Vagina (tissue), 2 donors: Measurements from ENCODE around the gene CHMP1A. TPM values are rescaled to one million over a fixed set of nuclear protein-coding genes. Genes with fewer than 3 reads are reported as not detected.

ENCODE experiments used
- DNase-seq, 2 donors: peaks; one replicate each; pipeline ENCODE4 v3.0.0-alpha.2; 2017; ENCODE audit errors: extremely low spot score in 2 of 2
- H3K27ac ChIP-seq: fragments of 200-600 bp; sonication (generic); one replicate; pipeline ENCODE4 v1.5.1; 2019
- H3K27me3 ChIP-seq: fragments of 200-600 bp; sonication (generic); one replicate; pipeline ENCODE4 v1.5.1; 2019
- H3K36me3 ChIP-seq, 2 donors: fragments of 200-600 bp; sonication (generic); one replicate each; pipeline ENCODE4 v1.5.1; 2017 to 2019
- H3K4me1 ChIP-seq: fragments of 200-600 bp; sonication (generic); one replicate; pipeline ENCODE4 v1.5.1; 2019
- H3K4me3 ChIP-seq, 2 donors: fragments of 200-600 bp; sonication (generic); 1 replicate in 1 of 2; 2 replicates in 1 of 2; pipeline ENCODE4 v1.5.1; 2016 to 2019
- H3K9me3 ChIP-seq: fragments of 200-600 bp; sonication (generic); one replicate; pipeline ENCODE4 v1.5.1; 2019
- CTCF ChIP-seq, 3 experiments: fragments of 450-650 bp in 2 of 3; fragments of 200-600 bp in 1 of 3; sonication (generic) in 1 of 3; IDR thresholded peaks; one replicate each; pipeline ENCODE4 v1.5.1; 2017 to 2019; ENCODE audit warnings: antibody characterized with exemption in 3 of 3, mild to moderate bottlenecking in 2 of 3, moderate library complexity in 2 of 3
- POLR2A ChIP-seq, 2 donors: fragments of 450-650 bp; IDR thresholded peaks; one replicate each; pipeline ENCODE4 v1.6.1; 2017; ENCODE audit warnings: antibody characterized with exemption in 2 of 2, mild to moderate bottlenecking in 2 of 2, moderate library complexity in 2 of 2
- POLR2AphosphoS5 ChIP-seq, 2 donors: sonication (generic); formaldehyde crosslinking; IDR thresholded peaks; one replicate each; pipeline ENCODE4 v1.9.0; 2017; ENCODE audit warnings: antibody characterized with exemption in 2 of 2, mild to moderate bottlenecking in 2 of 2, low read depth in 1 of 2; ENCODE audit not compliant: insufficient read depth in 1 of 2
- intact Hi-C: fragments of 100-400 bp; cut with DNase I; formaldehyde crosslinking; loops from one replicate; pipeline ENCODE4 v1.15.1; 2023
- total RNA-seq: library from RNA; depleted of rRNA; stranded (reverse); fragments of >200 nt; gene quantifications from one replicate; pipeline ENCODE4 v1.2.3, GENCODE V29; 2016

Gene CHMP1A
- total RNA-seq, 1 donor from 2014 or later = 117 TPM

GRCh38 chr16:89598199-89598598 is 59.3 kb downstream of the CHMP1A start:
- intact Hi-C loops = no loop called here
- H3K9me3 ChIP-seq = no peaks in the 10 kb centered on the region
- H3K27ac ChIP-seq = no peak overlapping the region
- DNase-seq = no peak
- no peaks in the 10 kb centered on the region for H3K27me3 ChIP-seq
- H3K36me3 ChIP-seq = no peaks in the 10 kb centered on the region
- H3K4me3 ChIP-seq = no peak overlapping the region
- TF ChIP-seq POLR2AphosphoS5 (IDR thresholded peaks at IDR 0.05; ENCODE audit: insufficient read depth in 1 of 2, low read depth in 1 of 2) (no peak), CTCF (IDR thresholded peaks at IDR 0.05) (no peak), POLR2A (IDR thresholded peaks at IDR 0.05) (no peak)
- H3K4me1 ChIP-seq = peaks cover 9% of the 10 kb centered on the region

DNA sequence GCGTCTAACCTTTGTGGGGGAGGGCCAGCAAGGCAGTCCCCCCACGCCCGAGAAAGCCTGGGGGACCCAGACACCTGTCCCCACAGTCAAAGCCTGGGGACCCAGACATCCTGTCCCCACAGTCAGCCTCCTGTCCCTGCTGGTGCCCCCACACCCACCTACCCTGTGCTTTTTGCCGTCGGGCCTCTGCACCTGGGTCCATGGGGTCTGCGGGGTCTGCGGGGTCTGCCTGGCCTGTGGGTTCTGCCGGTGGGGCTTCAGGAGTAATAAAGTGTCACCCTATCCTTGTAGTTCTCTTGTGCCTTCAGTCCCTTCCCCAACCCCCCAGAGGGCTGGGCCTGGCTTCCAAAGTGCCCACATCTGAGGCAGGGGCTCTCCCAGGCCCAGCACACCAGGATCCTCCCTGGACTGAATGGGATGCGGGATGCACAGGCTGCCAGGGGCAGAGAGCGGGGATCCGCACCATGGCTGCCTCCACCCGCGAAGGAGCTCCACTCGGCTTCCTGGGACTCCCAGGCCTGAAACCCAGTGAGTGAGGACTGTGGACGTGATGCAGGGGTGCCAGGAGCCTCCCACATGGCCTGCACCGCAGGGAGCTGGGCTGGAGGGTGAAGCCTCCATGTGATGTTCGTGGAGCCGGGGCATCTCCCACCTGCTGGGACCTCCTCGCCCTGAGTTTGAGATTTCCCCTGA is 60.4 kb downstream of the CHMP1A start:
- Histone ChIP-seq H3K9me3 (no peaks in the 10 kb centered on the region), H3K27me3 (no peaks in the 10 kb centered on the region), H3K4me1 (no peaks in the 10 kb centered on the region), H3K36me3 (no peaks in the 10 kb centered on the region), H3K27ac (no peak overlapping the region), H3K4me3 (no peak overlapping the region)
- intact Hi-C loops = no loop called here
- TF ChIP-seq CTCF (IDR thresholded peaks at IDR 0.05) = no peak
- no peak for TF ChIP-seq POLR2AphosphoS5 (IDR thresholded peaks at IDR 0.05; ENCODE audit: insufficient read depth in 1 of 2, low read depth in 1 of 2)
- no peak for TF ChIP-seq POLR2A (IDR thresholded peaks at IDR 0.05)
- DNase-seq = no peak

- Histone ChIP-seq H3K27me3 (no peaks in the 10 kb centered on the region), H3K4me1 (no peaks in the 10 kb centered on the region), H3K36me3 (no peaks in the 10 kb centered on the region), H3K27ac (no peak overlapping the region), H3K4me3 (no peak overlapping the region), H3K9me3 (no peaks in the 10 kb centered on the region)
- no peak for DNase-seq
- intact Hi-C loops = no loop called here
- no peak for TF ChIP-seq POLR2AphosphoS5 (IDR thresholded peaks at IDR 0.05; ENCODE audit: insufficient read depth in 1 of 2, low read depth in 1 of 2)
- TF ChIP-seq CTCF (IDR thresholded peaks at IDR 0.05) = no peak
- no peak for TF ChIP-seq POLR2A (IDR thresholded peaks at IDR 0.05)
Observed at GRCh38 chr16:89596061-89596689, 61.3 kb downstream of the CHMP1A start.

DNA sequence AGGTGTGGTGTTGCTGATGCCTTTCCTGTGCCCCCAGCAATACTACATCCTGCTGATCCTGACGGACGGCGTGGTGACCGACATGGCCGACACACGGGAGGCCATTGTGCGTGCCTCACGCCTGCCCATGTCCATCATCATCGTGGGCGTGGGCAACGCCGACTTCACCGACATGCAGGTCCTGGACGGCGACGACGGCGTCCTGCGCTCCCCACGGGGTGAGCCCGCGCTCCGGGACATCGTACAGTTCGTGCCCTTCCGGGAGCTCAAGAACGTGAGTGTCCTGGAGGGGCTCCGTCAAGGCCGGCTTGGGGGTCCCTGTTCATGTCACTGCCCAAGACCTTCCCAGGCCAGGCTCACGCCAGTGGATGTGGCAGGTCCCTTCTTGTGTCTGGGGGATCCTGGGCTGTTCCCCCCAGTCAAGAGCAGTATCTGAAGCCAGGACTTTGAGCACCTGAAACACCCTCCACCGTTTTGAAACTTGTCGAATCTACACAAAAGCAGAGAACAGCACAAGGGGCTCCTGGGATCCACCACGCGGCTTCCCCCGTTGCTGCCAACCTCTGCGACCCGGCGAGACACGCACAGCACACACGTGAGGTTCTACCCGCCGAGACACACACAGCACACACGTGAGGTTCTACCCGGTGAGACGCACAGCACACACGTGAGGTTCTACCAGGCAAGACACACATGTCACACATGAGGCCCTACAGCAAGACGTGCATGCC is 62.0 kb downstream of the CHMP1A start:
- Histone ChIP-seq H3K36me3 (no peaks in the 10 kb centered on the region), H3K9me3 (no peaks in the 10 kb centered on the region)
- intact Hi-C loops = no loop called here

More for the DNA sequence above, 62.0 kb downstream of the CHMP1A start:
- TF ChIP-seq POLR2AphosphoS5 (IDR thresholded peaks at IDR 0.05; ENCODE audit: insufficient read depth in 1 of 2, low read depth in 1 of 2) (no peak), POLR2A (IDR thresholded peaks at IDR 0.05) (no peak), CTCF (IDR thresholded peaks at IDR 0.05) (no peak)
- no peak for DNase-seq
- H3K4me1 ChIP-seq = no peaks in the 10 kb centered on the region
- H3K27ac ChIP-seq = no peak overlapping the region
- no peak overlapping the region for H3K4me3 ChIP-seq
- H3K27me3 ChIP-seq = no peaks in the 10 kb centered on the region

Other genes starting within 250 kb of the CHMP1A start
- gene ANKRD11, start 167.1 kb downstream of the CHMP1A start, total RNA-seq = 135 TPM
- 119 TPM for gene SPG7, start 149.3 kb downstream of the CHMP1A start, total RNA-seq
- gene RPL13, start 97.0 kb downstream of the CHMP1A start, total RNA-seq = 8,204 TPM
- gene CPNE7, start 82.0 kb downstream of the CHMP1A start, total RNA-seq = 4.9 TPM
- gene DPEP1, start 44.1 kb downstream of the CHMP1A start, total RNA-seq = not detected
- gene SPATA33, start 128 bp upstream of the CHMP1A start, total RNA-seq = 5.2 TPM
- 44.0 TPM for gene CDK10, start 29.0 kb upstream of the CHMP1A start, total RNA-seq
- gene SPATA2L, start 44.0 kb upstream of the CHMP1A start, total RNA-seq = 16.2 TPM
- 10.1 TPM for gene VPS9D1, start 63.2 kb upstream of the CHMP1A start, total RNA-seq
- gene ZNF276, start 63.8 kb upstream of the CHMP1A start, total RNA-seq = 57.0 TPM
- 12.0 TPM for gene FANCA, start 158.9 kb upstream of the CHMP1A start, total RNA-seq
- gene SPIRE2, start 170.8 kb upstream of the CHMP1A start, total RNA-seq = 2.2 TPM
- 132 TPM for gene TCF25, start 215.9 kb upstream of the CHMP1A start, total RNA-seq